HG02642 (cell line): ENCODE measurements around the gene SDK2.

Experiments used
- ATAC-seq: cut with Tn5 transposase; IDR thresholded peaks from one replicate; pipeline ENCODE4 v1.9.1; 2021; ENCODE audit warnings: mild to moderate bottlenecking; ENCODE audit not compliant: unreplicated experiment, poor library complexity

The SDK2 gene

DNA sequence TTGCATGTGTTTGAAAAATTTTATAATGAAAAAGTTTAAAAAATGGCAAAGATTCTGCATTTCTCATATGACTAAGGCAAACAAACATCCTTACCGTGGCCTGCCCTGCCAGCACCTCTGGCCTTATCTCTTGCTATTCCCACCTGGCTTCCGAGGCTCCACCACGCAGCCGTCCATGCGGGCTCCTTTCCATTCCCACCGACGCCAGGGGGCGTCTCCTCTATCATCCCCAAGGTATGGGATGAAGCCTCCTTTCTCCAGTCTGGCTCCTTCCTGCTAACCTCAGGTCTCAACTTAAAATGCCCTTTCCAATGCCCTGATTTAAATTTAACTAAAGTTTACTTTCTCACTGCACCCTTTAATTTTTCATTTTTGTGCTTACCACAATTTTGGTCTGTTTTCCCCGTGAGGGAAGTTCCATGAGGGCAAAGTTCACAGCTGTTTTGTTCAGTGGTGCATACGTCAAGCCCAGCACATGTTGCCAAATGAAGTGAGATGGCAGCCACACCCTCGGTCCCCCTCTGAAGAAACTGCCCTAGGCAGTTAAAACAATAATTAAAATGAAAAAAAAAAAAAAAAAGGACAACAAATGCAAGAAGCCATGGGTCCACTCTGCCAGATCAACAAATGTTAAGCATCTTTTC is 13.3 kb upstream of the SDK2 start:
- ATAC-seq: no peak

DNA sequence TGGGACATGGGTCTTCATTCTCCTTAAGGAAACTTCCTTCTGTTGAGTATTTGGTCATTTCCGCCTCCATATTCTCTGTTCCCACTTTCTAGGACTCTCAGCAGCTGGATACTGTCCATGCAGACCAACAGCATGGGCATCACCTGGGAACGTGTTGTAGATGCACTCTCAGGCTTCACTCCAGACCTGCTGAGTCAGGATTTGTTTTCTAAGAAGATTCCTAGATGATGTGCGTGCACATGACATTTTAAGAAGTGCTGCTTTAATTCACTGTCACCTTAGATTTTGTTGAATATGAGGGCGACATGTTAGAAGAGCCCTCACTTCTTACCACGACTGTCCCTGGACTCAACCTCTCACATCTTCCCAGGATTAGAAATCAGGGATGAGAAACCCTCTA is 10.0 kb upstream of the SDK2 start:
- no peak for ATAC-seq

DNA sequence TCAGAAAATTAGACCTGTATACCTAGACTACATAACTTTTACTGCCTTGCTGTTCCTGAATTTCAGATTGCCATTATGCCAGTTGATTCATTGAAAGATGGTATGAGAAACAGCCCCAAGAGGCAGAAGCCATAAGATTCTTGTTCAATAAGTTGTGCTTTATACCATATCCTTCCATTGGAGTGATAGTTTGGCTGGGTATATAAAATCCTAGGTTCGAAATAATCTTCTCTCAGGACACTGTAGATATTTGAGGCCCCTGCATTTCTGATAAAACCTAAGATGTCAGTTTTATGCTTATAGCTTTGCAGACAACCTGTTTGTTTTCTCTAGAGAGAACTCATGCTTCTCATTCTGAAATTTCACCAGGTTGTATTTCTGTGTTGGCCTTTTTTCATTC is 9.6 kb upstream of the SDK2 start:
- ATAC-seq: no peak

DNA sequence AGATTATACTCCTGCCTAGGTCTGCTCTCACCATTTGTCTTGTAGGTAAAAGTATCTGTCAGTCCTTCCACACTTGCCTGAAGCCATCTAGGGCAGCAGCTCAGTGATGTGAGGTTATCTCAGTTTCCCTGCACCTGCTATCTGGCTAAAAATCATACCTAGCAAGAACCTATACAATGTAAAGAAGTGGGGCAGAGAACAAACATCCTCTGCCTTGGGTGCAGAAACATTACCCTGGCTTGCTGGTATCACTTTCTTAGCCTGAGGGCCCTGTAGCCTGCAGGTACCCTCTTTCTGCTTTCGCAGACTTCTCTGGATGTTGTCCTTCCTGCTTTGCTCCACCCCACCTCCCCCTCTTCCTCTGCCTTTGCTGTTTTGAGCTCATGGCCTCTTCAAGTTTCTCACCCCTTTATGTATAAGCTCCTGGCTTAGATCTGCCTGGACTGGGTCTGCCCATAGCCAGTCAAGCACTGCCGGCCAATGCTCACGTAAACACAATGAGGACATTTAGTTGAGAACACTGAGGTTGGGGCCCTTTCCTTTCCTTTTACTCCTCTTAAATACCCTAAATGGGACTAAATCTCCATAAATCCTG is 8.7 kb upstream of the SDK2 start:
- ATAC-seq: no peak

DNA sequence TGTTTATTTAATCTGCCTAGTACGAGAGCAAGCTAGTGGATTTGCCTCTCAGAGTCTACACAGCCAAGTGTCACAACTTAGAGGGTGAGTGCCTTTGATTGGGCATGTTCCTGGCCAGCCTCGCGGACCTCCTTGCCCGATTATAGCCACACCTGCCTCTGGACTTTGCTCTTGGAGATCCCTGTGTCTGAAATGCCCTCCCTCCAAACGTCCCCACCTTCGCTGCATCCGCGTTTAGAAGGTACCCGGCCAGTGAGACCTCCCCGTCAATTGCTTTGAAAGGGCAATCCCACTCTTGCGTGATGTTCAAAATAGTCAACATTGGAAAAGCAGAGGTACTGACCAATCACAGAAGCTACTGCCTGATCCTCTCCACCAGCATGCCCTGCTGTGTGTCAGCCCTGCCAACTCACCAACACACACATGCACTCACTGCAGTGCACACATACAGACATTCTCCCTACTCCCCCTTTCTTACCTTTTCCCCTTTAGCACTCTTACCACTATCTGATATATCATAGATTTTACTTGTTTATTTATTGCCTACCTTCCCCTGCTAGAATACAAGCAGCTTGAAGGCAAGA is 6.5 kb upstream of the SDK2 start:
- no peak for ATAC-seq

DNA sequence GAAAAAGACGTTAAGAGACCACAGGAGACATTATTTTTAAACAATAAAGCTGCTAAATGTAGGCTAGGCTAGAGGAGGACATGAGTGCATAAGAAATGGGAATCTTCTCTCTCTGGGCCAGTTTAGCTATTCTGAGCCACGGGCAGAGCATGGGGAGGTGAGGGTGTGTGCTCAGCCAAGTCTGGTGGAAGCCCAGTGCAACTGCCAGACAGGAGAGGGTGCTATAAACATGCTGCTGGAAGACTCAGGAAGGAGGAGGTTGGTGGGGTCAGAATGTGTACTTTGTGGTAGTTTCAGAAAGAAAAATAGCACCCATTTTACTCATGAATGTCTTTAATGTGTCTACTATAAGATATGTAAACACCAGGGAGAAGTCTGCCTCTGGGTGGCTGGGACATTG is 5.9 kb upstream of the SDK2 start:
- ATAC-seq: no peak

DNA sequence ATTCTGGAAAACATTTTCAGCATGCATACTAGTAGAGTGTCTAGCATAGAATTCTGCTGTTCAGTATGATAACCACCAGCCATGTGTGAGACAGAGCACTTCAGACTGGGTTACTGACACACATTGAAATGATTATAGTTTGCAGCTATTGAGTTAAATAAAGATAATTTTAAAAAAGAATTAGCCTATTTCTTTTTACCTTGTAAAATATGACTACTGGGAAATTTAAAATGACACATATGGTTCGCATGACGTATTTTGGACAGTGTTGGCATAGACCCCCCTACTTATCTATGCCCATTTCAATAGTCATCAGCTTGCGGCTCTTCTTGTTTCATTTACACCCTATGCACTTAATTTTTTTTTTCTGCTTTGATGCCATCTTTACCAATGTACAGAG is 4.7 kb upstream of the SDK2 start:
- ATAC-seq: no peak

DNA sequence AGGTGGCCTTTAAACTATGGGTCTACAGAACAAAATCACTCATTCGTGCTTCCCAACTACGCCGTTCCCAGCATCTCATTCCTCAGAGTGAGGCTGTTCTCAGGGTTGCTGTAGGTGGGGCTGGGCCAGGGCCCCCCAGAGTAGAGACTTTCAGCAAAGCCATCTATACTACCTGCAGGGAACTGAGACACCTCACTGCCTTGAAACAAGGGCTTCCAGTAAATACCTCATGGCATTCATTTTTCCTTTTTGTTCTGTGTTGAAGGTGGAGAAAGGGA is 4.2 kb upstream of the SDK2 start:
- no peak for ATAC-seq

DNA sequence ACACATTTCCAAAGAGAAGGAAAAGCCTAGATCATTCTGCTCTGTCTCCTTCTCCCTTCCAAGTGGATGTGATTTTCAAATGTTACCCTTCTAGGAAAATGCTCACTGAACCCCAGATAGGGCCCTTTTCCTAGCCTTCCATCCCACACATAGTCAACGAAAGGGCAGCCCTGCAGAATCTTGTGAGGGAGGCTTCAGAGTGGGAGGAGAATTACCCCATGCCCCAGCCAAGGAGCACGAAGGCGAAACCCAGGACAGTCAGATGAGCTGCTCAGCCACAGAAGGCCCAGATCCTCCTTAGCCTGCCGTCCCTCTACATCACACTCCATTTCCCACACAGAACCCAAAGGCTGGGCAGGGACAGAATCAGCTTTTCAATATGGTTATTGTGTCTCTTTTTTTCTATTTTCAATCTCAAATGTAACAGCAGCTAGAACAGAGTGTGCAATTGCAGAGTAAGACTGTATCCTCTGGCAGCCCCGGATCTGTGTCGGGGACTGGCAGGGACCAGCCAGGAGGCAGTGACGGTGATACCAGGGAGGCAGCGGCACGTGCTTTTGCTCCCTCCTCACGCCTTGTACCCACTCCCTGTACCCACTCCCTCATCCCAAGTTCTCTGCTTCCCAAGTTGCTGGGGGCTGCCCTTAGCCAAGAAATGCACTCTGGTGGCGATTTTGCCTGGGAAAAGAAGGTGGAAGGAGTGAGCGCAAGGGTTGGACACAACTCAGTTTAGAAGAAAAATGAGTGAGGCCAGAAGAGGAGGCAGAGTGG is 3.7 kb upstream of the SDK2 start:
- no peak for ATAC-seq

DNA sequence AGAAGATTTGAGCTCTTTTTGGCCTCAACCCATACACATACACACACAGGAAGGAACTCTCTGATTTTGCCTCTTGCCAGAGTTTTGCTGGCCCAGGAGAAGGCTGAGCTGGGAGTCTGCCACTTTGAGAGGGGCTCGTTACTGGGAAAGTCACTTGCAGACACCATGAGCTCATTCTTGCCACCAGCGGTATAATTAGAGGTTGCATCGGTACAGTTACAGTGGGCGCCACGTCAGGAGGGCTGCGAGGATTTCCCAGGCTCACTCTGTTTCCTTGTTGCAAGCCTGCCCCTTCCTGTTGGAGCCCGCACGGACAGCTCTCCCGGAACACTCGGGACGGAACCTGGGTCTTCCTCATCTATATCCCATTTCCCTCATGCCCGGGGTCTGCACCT is 3.1 kb upstream of the SDK2 start:
- no peak for ATAC-seq

DNA sequence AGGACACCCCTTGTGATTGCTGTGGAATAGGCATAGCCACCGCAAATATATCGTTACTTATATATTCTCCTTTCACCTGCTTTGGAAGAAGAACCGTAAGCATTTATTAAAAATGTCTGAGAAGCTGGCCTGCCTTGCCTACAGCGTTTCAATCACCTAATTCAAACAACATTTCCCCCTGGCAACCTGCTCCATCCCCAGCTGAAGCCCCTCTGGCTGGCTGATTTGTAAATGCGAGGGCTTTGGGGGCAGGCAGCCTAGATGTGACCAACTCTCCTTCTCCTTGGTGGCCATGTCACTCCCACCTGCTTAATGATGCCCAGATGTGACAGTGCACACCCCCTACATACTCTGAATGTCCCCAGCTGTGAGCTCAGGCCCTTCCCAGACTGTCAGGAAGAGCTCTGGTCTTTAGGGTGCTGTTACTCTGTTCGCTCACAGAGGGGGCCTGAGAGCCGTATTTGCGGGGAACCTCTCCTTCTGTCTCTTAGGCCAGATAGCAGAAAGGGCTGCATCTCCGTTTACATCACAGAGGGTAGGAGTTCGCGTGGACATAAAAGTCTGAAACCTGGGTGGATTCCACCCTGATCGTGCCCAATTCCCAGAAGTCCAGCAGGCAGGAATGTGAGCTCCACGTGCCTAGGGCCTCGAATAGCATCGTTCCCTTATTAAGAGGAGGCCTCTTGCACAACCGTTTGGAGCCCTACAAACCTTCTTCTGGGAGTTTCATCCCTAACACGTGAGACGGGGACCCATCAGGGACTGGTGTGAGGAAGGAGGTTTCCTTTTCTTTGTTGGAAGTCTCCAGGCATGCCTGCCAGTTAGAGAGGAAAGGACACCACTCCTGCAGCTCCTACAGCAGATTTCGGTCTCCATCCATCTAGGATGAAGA is 2.4 kb upstream of the SDK2 start:
- no peak for ATAC-seq

DNA sequence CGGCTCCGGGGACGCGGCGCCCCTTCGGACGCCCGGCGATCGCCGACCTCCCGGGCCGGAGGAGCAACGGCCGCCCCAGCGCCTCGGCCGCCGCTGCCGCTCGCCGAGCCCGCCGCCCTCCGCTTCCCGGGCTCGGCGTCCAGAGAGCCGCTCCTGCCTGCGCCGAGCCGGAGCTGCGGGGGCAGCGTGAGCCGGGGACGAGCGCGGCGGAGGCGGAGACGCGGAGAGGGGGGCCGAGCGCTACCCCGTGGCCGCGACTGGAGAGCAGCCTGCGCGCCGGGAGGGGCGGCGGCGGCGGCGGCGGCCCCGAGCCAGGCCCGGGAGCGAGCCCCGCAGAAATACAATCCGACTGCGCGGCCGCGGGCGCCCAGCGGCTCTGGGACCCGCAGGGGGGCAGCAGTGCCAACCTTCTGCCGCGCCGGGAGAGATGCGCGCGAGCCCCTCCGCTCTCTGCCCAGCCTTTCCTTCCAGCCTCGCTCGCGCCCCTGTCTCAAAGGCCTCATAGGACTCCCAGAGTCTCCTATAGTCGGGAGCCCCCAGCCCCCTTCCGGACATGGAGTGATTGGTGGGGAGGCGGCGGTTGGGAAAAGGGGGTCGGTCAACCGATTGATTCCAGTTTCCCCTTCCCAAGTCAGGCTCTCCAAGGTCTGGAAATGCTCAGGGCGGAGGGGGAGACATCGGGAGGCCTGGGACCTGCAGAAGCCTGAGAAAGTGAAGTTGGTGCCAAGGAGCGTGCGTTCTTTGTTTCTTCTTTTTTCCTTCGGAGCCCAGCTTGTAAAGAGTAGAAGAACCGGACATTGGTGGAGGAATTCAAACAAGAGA is 1.0 kb upstream of the SDK2 start:
- ATAC-seq: no peak

DNA sequence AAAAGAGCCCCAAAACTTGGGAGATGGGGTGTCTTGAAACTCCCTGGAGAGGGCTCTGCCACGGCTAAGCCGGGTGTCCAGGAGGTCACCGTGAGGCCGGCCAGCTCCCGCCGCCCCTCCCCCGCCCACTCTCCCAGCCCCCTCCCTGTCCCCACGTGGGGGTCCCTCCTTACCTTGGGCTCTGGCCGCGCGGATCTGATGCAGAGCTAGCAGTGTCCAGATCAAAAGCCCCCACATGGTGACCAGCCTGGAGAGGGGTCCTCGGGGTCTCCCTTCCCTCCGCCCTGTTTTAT is 447 bp downstream of the SDK2 start:
- ATAC-seq: no peak

DNA sequence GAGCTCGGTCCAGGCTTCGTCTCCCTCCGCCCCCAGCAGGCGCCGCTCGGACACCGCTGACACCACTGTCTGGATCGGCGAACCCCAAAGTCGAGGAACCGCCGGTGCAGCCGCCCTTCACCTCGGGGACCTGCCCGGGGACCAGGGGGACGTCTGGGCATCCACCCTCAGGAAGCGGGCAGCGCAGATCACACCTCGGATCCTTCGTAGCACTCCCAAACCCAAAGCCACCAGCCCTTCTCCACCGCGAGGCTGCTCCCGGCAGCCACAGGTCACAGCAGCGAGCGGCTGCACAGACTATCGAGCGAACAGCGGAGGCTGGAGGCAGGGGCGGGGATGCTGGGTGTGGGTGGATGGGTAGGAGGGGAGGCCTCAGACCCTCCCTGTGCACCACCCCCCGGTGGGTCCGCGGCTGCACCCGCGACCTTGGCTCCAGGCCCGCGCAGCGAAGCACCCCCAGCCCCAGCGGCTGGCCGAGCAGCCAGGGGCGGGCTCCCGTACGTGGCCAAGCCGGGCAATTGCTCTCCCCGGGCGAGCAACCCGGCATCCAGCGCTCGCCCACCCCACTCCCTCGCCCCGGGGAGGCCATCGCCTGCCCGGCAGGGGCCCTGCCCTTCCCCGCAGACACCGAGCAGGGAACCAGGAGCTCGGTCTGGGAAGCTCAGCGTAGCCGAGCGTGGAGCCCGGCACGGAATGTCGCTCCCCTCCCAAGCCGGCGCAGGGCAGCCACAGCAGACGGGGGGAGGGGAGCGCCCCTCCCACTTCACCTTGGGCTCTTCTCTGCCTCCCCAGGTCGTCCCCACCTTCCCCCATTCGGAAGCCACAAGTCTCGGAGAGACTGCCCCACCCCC is 1.0 kb downstream of the SDK2 start:
- ATAC-seq: no peak

DNA sequence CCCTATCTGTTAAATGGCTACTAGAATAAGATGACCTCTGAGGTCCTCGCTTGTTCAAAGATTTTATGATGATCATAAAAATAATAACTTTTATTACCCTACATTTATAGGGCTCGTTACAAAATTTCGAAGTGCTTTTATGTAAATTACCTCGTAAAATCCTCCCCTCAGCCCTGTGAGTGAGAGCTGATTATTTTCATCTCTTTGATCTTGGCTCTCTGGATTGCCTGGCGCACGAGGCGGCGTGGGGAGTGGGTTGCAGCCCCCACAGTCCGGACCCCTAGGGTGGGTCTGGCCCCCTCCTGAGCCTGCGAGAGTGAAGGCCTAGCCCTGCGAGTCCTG is 1.6 kb downstream of the SDK2 start:
- ATAC-seq: no peak

DNA sequence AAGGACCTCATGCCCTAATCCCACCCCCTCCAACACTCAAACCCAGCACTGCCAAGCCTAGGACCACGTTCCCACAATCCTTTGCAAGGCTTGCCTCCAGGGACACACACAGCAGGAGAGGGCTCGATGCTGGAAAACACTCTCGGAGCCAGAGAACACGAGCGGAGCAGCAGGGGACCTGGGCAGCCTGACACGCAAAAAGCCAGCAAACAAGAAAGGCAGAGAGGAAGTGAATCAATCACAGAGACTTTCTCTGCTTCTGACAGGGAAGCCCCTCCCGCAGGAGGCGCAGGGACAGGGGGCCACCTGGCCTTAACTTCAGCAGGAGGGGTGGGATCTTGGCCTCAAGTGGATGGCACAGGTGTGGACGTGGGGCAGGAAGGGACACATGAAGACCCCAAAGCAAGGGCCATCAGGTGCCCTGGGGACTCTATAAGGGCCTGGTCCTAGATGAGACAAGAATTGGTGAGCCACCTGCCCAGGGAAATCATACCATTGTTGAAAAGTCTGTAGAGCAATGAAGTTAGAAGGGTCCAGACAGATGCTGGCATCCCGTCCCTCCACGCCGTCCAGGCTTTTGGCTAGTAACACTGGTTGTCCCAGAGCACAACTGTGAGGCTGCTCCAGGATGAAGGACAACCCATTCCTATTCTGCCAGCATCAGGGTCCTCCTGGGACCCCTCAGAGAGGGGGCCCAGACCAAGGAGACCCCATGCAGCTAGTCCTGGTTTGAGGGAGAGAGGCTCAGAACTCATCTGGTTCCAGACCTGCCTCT is 2.2 kb downstream of the SDK2 start:
- no peak for ATAC-seq

DNA sequence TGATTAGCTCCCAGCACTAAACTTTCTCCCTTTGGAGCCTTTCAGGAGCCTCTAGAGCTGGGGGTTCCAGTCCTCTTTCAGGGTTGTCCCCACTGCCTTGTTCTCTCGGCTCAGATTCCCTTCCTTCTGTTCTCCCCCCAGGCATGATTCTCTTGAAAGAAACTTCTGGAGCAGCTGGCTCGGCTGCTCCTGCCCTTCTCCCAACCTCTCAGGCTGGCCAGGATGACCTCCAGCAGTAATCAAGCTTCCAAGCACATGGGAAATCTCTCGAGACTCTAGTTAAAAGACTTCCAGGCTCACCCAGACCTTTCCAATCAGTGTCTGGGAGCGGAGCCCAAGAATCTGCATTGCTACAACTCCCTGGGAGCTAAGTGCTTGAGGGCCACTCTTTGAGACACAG is 3.6 kb downstream of the SDK2 start:
- ATAC-seq: no peak

DNA sequence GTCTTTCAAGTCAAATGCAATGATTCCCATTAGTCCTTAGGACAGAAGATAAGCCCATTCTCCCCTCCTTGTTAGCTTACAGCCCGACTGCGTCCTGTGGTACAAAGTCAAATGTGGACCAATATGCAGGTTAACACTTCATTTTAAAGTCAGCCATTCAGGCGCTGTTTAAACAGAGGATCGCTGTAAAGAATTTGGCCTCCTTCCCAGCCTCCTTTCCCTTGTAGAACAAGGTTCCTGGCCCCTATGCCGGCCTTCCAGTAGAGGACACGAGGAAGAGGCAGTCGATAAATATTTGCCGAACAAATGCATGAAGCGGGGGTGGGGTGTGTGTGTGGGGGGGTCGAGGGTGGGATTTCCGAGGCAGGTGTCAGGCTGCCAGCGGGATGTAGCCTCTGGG is 4.3 kb downstream of the SDK2 start:
- no peak for ATAC-seq

DNA sequence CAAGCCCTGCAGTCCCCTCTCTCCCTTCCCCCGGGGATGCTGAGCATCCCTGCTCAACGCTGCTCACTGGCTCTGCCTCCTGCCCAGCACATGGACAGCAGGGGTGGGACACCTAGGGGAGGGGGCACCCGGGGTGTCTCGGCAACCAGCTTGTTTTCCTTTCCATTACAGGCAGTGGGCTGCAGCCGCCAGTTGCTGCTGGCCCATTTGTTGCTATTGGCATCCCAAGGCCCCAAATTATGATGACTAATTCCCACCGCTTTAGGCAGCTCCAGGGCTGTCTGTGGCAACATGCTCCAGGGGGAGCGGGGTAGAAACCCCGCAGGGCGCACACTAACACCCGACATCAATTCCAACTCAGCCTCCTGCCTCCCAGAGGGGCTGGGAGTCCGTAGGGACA is 4.9 kb downstream of the SDK2 start:
- no peak for ATAC-seq
